Measurements from ENCODE around the gene ZNF263.

GRCh38 chr16:3268294-3268693 lies 15.0 kb upstream of the ZNF263 start:
- no peak for TF ChIP-seq CTCF (IDR thresholded peaks at IDR 0.05 in 2 of 3, conservative IDR thresholded peaks at IDR 0.05 in 1 of 3; ENCODE audit: borderline replicate concordance in 1 of 3, insufficient read depth in 1 of 3, low read depth in 2 of 3, low read length in 2 of 3)
- TF ChIP-seq EZH2 (IDR thresholded peaks at IDR 0.05) = no peak
